DND-41 (cell line): ENCODE data around the gene TTLL4.

Experiments used
- ATAC-seq: fragments of 200-7000 bp; cut with Tn5 transposase; 3 replicates; pipeline ENCODE4 v1.9.1; 2021; ENCODE audit warnings: low read depth; ENCODE audit not compliant: insufficient read depth
- DNase-seq: peaks from one replicate; pipeline ENCODE4 v3.0.0-alpha.2; 2020
- H2AFZ ChIP-seq: 2 replicates; pipeline ENCODE4 v1.6.0; 2012; ENCODE audit warnings: low read depth, low read length
- H3K27ac ChIP-seq: 2 replicates; pipeline ENCODE4 v1.5.1; 2012; ENCODE audit warnings: low read length, inconsistent platforms
- H3K27me3 ChIP-seq: fragments of 200-600 bp; sonication (generic); 2 replicates; pipeline ENCODE4 v1.6.0; 2012; ENCODE audit warnings: low read length, mild to moderate bottlenecking, inconsistent platforms; ENCODE audit not compliant: insufficient read depth, poor library complexity
- H3K36me3 ChIP-seq: 2 replicates; pipeline ENCODE4 v1.5.1; 2012; ENCODE audit warnings: low read length, inconsistent platforms; ENCODE audit not compliant: insufficient read depth
- H3K4me1 ChIP-seq: 2 replicates; pipeline ENCODE4 v1.5.1; 2012; ENCODE audit warnings: mild to moderate bottlenecking, low read length; ENCODE audit not compliant: insufficient read depth
- H3K4me2 ChIP-seq: 2 replicates; pipeline ENCODE4 v1.6.0; 2012; ENCODE audit warnings: mild to moderate bottlenecking, moderate library complexity, low read length, inconsistent platforms; ENCODE audit not compliant: insufficient read depth
- H3K4me3 ChIP-seq, 2 experiments: fragments of 200-600 bp in 1 of 2; shearing (Covaris generic) in 1 of 2; 2 replicates each; pipeline ENCODE4 v1.5.1; 2012 to 2016; ENCODE audit warnings: inconsistent platforms in 2 of 2, low read length in 2 of 2, mild to moderate bottlenecking in 2 of 2, low read depth in 1 of 2, moderate library complexity in 1 of 2
- H3K79me2 ChIP-seq: 2 replicates; pipeline ENCODE4 v1.6.0; 2012; ENCODE audit warnings: low read length, inconsistent platforms; ENCODE audit not compliant: insufficient read depth
- H3K9ac ChIP-seq: 2 replicates; pipeline ENCODE4 v1.6.0; 2012; ENCODE audit warnings: low read depth, mild to moderate bottlenecking, inconsistent platforms, low read length, moderate library complexity
- H3K9me3 ChIP-seq: 2 replicates; pipeline ENCODE4 v1.5.1; 2012; ENCODE audit warnings: low read length, moderate library complexity, mild to moderate bottlenecking, inconsistent platforms; ENCODE audit not compliant: insufficient read depth, severe bottlenecking
- H4K20me1 ChIP-seq: 2 replicates; pipeline ENCODE4 v1.6.0; 2012; ENCODE audit warnings: low read length; ENCODE audit not compliant: insufficient read depth
- EZH2 ChIP-seq: IDR thresholded peaks from 3 replicates; pipeline ENCODE4 v1.6.1; 2012; ENCODE audit warnings: borderline replicate concordance, low read depth, mild to moderate bottlenecking, moderate library complexity, low read length, inconsistent platforms; ENCODE audit not compliant: severe bottlenecking
- TF ChIP-seq, protein P1 (sequence below): IDR thresholded peaks from 2 replicates; pipeline ENCODE4 v1.5.1; 2012; ENCODE audit warnings: borderline replicate concordance, low read length, moderate library complexity, mild to moderate bottlenecking; ENCODE audit not compliant: poor library complexity, severe bottlenecking; ENCODE audit errors: extremely low read depth

The TTLL4 gene, protein sequence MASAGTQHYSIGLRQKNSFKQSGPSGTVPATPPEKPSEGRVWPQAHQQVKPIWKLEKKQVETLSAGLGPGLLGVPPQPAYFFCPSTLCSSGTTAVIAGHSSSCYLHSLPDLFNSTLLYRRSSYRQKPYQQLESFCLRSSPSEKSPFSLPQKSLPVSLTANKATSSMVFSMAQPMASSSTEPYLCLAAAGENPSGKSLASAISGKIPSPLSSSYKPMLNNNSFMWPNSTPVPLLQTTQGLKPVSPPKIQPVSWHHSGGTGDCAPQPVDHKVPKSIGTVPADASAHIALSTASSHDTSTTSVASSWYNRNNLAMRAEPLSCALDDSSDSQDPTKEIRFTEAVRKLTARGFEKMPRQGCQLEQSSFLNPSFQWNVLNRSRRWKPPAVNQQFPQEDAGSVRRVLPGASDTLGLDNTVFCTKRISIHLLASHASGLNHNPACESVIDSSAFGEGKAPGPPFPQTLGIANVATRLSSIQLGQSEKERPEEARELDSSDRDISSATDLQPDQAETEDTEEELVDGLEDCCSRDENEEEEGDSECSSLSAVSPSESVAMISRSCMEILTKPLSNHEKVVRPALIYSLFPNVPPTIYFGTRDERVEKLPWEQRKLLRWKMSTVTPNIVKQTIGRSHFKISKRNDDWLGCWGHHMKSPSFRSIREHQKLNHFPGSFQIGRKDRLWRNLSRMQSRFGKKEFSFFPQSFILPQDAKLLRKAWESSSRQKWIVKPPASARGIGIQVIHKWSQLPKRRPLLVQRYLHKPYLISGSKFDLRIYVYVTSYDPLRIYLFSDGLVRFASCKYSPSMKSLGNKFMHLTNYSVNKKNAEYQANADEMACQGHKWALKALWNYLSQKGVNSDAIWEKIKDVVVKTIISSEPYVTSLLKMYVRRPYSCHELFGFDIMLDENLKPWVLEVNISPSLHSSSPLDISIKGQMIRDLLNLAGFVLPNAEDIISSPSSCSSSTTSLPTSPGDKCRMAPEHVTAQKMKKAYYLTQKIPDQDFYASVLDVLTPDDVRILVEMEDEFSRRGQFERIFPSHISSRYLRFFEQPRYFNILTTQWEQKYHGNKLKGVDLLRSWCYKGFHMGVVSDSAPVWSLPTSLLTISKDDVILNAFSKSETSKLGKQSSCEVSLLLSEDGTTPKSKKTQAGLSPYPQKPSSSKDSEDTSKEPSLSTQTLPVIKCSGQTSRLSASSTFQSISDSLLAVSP

DNA sequence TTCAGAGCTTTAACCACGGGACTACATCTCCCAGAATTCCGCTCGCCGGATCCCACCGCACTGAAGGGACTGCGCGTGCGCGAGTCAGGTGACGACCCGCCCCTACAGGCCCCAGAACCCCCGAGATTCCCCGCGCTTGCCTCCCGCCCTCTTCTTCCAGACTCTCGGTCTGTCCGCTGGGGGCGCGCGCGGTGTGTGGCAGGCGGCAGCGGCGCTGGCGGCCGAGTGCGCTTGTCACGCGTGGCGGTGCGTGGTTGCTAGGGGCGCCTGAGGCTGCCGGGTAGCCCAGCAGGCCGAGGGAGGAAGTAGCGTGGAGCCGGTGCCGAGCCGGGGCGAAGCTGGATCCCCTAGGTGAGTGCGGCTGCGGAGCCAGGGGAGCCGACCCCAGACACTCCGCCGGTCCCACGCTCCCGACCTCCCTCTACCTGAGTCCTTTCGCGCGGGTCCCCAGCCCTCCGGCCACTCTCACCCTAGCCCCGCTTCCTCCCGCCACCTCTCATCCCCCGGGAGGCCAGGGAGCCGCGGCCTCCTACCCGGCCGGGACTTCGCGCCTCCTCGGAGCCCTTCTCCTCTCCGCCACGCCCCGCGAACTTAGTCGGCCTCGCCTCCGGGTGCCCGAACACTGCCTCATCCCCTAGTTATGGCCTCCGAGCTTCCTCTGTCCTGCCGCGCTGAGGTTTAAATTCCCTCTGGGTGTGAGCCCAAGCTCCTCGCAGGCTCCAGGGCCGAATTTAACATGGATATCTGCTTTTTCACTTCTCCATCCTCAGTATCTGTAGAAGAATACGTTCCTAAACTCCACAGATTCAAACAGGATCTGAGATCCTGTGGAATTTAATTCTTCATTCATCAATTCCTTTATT is at the start of gene TTLL4:
Gene TTLL4 (plus strand): TSS at position 149 of the 863 bp plus-strand sequence. CDS start 26,842 bp downstream, outside the sequence.
- H3K79me2 ChIP-seq: peaks cover 51% of the 10 kb centered on the region
- no peaks in the 10 kb centered on the region for H3K27me3 ChIP-seq
- peak within 1 kb of the TSS; percentile 92 to 98 for H3K4me3 ChIP-seq
- peaks cover 35% of the 10 kb centered on the region for H3K4me1 ChIP-seq
- DNase-seq (peak; percentile 97), ATAC-seq (peak; percentile 94)
- peak within 1 kb of the TSS; percentile 91 for H2AFZ ChIP-seq
- H3K9me3 ChIP-seq: no peaks in the 10 kb centered on the region
- peaks cover 8% of the 10 kb centered on the region for H3K36me3 ChIP-seq
- H3K4me2 ChIP-seq: peak within 1 kb of the TSS; percentile 86
- TF ChIP-seq, protein P1, sequence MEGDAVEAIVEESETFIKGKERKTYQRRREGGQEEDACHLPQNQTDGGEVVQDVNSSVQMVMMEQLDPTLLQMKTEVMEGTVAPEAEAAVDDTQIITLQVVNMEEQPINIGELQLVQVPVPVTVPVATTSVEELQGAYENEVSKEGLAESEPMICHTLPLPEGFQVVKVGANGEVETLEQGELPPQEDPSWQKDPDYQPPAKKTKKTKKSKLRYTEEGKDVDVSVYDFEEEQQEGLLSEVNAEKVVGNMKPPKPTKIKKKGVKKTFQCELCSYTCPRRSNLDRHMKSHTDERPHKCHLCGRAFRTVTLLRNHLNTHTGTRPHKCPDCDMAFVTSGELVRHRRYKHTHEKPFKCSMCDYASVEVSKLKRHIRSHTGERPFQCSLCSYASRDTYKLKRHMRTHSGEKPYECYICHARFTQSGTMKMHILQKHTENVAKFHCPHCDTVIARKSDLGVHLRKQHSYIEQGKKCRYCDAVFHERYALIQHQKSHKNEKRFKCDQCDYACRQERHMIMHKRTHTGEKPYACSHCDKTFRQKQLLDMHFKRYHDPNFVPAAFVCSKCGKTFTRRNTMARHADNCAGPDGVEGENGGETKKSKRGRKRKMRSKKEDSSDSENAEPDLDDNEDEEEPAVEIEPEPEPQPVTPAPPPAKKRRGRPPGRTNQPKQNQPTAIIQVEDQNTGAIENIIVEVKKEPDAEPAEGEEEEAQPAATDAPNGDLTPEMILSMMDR: peak; percentile 88
- TF ChIP-seq EZH2: no peak
- peak within 1 kb of the TSS; percentile 74 for H3K27ac ChIP-seq
- H3K9ac ChIP-seq: peak within 1 kb of the TSS; percentile 83
- peaks cover 13% of the 10 kb centered on the region; the same call in 1 of the 2 replicates for H4K20me1 ChIP-seq

DNA sequence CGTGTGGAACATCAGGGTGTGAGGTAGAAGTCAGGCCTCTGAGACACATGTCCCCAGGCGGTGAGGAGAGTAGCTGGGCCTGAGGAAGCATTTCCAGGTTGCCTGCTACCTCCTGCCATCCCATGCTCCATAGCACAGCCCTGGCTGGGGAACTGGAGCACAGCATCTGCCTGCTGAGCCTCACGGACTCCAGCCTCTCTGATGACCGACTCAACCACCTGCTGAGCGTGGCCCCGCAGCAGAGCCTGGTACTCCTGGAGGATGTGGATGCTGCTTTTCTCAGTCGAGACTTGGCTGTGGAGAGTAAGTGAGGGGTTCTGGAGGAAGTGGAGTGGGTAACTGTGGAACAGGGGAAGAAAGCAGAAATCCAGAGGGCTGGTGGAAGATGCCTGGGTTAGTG is 48.3 kb upstream of the TTLL4 start:
- H3K4me3 ChIP-seq: no peak overlapping the region
- TF ChIP-seq EZH2: no peak
- TF ChIP-seq, protein P1: no peak
- H3K9me3 ChIP-seq: no peaks in the 10 kb centered on the region
- no peak overlapping the region for H3K4me2 ChIP-seq
- peaks cover 32% of the 10 kb centered on the region for H3K4me1 ChIP-seq
- H2AFZ ChIP-seq: no peak overlapping the region
- peaks cover 34% of the 10 kb centered on the region for H3K79me2 ChIP-seq
- H3K36me3 ChIP-seq: peaks cover 64% of the 10 kb centered on the region
- H3K9ac ChIP-seq: no peak overlapping the region
- no peak for ATAC-seq
- no peak for DNase-seq
- H4K20me1 ChIP-seq: peaks cover 3% of the 10 kb centered on the region
- H3K27me3 ChIP-seq: no peaks in the 10 kb centered on the region
- no peak overlapping the region for H3K27ac ChIP-seq

DNA sequence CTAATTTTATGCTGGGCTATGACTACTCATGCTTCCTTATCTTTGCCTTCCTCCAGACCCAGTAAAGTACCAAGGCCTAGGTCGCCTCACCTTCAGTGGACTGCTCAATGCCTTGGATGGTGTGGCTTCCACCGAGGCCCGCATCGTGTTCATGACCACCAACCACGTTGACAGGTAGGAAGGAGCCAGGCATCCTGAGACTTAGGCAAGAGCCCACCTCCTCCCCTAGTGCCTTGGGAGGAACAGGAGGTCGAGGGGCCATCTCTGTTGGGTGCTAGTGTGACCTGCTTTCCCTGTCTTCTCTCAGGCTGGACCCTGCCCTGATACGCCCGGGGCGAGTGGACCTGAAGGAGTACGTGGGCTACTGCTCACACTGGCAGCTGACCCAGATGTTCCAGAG is 47.8 kb upstream of the TTLL4 start:
- Histone ChIP-seq H4K20me1 (peaks cover 3% of the 10 kb centered on the region), H3K4me2 (no peak overlapping the region), H3K4me1 (peaks cover 29% of the 10 kb centered on the region), H3K27ac (no peak overlapping the region), H3K79me2 (peaks cover 30% of the 10 kb centered on the region), H3K9ac (no peak overlapping the region), H3K27me3 (no peaks in the 10 kb centered on the region), H3K36me3 (peaks cover 64% of the 10 kb centered on the region), H3K9me3 (no peaks in the 10 kb centered on the region), H2AFZ (no peak overlapping the region), H3K4me3 (no peak overlapping the region)
- no peak for ATAC-seq
- TF ChIP-seq, protein P1: no peak
- TF ChIP-seq EZH2: no peak
- DNase-seq: no peak
